NCI-H187 (cell line): Measurements from ENCODE around the gene MYBPC1.

ENCODE experiments used
- DNase-seq, 2 experiments: peaks; one replicate each; lab custom pipeline; 2025; lab: John Stamatoyannopoulos, UW

The MYBPC1 gene

DNA sequence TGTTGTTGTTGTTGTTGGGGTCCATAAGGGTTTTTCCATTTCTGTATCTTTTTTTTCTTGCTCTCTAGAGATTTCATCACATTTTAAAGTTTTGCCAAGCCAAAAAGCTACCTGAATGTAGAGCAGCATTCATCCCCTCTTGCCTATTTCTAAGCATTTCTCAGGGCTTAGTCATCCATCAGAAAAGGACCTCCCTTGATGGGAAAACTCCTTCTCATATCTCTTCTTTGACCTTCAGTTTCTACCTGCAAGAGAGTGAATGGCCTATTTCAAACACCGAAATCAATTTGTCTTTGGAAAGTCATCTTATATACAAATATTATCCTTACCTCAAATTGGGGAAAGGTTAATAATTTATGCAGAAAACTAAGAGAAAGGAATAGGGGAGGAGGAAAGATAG is 4.5 kb downstream of the MYBPC1 start:
- no peak for DNase-seq

- DNase-seq = no peak
These were observed 5.2 kb downstream of the MYBPC1 start for GRCh38 chr12:101599771-101600484.

- DNase-seq = no peak
These were observed 9.4 kb downstream of the MYBPC1 start for GRCh38 chr12:101604132-101604531.

DNA sequence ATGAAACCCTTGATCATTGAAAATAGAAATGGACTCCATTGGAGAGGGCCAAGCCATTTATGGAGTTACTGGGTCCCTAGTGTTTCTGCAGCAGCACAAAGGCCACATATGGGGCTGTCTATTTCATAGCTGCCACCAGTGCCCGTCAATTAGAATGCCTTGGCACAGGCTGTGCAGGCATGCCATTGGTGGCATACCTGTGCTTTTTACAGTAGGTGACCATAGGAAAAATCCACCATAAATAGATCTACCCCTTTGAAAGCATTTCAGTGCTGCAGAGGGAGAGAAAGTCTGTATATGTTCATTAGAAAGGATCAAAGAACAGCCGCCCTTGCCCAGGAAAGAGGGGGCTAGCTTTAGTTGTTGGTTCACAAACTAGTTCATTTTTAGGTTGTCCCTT is 13.1 kb downstream of the MYBPC1 start:
- DNase-seq = no peak

DNA sequence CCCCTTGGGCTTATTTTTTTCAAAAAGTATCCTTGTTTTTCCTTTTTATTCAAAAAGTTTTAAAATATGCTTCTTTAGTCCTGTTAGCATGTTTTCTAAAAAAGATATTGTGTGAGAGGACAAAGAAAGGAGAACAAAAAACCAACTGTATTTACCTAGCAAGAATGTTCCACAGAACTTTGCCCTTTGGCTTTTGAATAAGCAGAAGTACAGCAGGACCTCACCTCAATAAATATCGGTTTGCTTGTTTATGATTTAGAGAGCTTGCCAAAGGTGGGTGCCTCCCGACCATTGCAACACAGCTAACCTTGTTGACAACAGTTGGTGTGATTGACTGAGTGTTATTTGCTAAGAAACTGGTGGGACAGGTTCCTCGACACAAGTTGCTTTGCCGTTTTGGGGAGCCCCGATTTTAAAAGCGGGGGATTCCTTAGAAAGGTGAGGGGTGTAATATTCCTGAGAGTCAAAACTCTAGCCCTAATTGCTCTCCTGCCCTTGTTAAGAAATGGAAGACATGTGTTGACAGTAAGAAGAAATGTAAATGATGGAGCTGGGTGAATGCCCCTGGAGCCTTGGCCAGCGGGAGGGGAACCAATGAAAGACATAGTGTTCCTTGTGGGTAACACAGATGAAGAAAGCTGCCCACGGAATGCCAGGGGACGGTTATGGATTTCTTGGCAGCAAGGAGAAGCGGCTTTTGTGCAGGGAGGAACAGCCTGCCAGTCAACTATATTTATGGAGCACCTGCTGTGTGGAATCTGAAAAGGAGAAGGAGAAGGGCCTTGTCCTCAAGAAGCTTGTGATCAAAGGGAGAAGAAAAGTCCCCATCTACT is 13.7 kb downstream of the MYBPC1 start:
- no peak for DNase-seq

- DNase-seq = no peak
These were observed 14.4 kb downstream of the MYBPC1 start for GRCh38 chr12:101609198-101609597.

GRCh38 chr12:101612160-101612916 is 17.6 kb downstream of the MYBPC1 start:
- no peak for DNase-seq

- no peak for DNase-seq
These were observed 21.3 kb downstream of the MYBPC1 start for GRCh38 chr12:101616027-101616494.

DNA sequence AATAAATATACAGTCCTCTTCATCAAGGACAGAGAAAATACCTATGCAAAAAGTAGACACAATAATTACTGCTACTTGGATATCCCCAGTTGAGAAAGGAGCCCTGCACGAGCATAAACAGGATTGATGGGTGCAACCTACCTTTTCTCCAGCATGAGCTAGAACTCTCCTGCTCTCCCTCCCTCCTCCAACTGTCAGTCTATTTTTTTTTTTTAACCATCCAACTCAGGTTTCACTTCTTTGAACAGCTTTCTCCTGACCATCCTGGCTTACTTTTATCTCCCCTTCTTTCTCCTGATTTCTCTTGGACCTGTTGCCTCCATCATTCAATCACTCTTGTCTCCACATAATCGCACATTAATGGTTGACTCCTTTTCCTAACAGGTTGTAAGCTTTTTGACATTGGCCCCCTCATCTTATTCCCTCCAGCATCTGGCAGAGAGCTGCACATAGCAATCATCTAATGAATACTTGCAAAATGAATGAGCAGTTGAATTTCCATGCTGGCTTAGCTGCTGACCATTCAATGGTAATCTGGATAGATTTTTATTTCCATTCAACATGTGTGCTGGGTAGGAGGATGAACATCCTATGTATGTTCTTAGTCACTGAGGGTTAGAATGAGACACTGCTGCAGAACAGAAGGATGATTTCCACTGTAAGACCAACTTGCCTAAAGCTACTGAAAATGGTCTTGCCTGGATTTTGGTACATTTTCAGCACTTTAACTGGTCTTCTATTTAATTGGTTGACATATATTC is 24.4 kb downstream of the MYBPC1 start:
- no peak for DNase-seq

GRCh38 chr12:101619858-101620761 is 25.3 kb downstream of the MYBPC1 start:
- DNase-seq = no peak

- no peak for DNase-seq
These were observed 26.0 kb downstream of the MYBPC1 start for GRCh38 chr12:101620762-101621133.

- no peak for DNase-seq
These were observed 33.9 kb downstream of the MYBPC1 start for GRCh38 chr12:101628676-101629075.

DNA sequence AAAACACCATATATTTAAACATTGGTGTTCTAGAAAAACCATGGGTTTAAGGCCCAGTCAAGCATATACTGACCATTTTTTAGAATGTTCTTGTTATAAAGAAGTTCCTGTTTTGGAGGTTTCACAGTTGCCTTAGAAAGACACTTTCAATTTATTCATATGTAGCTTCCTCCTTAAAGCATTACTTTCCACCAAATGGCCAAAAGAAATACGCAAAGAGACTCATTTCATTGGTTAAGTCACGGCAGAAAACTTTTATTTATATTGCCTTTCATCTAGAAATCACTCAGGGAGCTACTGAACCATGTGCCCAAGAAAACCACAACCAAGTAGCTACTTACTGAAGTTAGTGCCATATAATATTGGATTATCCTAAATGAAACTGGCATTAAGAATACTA is 40.0 kb downstream of the MYBPC1 start:
- no peak for DNase-seq

- DNase-seq = no peak
These were observed 43.2 kb downstream of the MYBPC1 start for GRCh38 chr12:101637936-101638335.

DNA sequence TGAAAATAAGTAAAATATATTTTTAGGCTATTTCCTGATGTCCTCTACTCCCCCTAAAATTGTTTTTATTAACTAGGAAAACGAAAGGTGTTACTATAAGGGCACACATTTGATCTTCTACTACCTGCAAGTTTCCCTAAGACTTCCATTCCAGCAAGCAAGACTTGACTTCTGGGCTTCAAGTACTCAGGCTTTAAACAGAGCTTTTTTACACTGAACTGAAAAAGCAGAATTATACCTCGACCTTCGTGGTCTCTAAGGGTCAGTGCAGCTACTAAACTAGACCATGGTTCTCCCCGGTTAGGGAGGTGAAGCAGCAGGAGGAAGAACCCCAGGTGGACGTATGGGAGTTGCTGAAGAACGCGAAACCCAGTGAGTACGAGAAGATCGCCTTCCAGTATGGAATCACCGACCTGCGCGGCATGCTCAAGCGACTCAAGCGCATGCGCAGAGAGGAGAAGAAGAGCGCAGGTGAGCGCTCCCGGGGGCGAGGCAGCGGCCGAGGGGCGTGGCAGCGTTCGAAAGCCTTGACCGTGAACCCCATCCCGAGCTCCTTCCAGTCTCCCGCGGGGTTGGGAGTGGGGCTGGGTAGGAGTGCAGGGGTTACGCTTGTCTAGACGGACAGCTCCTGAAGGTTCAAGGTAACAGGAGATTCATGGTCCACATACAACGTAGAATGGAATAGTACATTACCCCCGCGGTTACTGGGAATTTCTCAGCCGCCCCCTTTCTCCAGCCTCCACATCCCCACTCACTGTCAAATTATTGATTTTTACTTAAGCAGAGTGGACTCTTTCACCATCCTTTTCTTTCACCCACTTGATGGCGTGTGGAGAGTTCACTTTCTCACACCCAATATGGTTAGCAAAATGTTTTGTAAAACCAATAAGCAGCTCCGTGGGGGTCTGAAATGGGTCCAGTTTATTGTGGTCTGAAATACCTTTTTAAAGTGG is 47.6 kb downstream of the MYBPC1 start:
- no peak for DNase-seq

DNA sequence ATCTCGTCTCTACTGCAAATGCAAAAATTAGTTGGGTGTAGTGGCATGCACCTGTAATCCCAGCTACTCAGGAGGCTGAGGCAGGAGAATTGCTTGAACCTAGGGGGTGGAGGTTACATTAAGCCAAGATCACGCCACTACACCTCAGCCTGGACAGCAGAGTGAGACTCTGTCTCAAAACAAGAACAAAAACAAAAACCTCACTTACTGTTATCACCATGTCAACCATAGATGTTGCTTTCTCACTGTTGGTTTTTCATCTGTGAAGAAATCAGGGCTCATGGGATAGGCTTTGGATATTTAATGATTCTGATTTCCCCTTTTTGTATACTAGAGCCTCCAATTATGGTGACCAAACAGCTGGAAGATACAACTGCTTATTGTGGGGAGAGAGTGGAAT is 52.9 kb downstream of the MYBPC1 start:
- no peak for DNase-seq

DNA sequence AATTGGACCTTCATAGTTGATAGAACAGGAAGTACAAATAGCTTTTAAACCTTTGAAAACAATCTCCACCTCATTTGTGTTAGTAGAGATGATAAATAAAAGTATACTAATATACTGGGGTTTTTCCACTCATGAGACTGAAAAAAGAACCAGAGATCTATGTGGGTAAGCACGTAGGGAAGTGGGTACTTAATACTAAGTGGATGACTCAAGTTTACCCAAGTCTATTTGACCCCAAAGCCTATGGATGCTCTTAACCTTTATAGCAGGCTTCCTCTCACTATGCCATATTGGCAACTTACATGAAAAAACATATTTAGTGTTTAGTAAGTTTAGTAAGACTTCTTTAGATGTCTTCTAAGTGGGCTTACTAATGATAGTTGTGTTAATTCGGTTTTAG is 53.4 kb downstream of the MYBPC1 start:
- no peak for DNase-seq

- DNase-seq = no peak
These were observed 55.8 kb downstream of the MYBPC1 start for GRCh38 chr12:101650346-101651117.

DNA sequence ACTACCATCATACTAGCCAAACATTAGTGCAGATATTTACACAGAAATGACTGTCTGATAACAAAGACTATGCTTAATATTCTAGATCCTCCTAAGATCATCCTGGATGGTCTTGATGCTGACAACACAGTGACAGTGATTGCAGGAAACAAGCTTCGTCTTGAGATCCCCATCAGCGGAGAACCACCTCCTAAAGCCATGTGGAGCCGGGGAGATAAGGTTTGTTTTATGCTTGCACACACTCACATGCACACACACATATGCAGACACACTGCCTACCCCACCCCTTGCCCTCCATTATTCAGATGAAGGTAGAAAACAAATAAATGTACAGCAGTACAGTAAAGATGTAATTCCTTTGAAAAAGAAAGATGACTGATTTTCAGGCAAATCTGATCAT is 58.3 kb downstream of the MYBPC1 start:
- no peak for DNase-seq
